GM23248 (cell line): ENCODE results near the gene NPIPA5. TPM values are rescaled to one million over a fixed set of nuclear protein-coding genes. Genes with fewer than 3 reads are reported as not detected.
"Not testable (repeated sequence)": the region's sequence is repeated elsewhere in the genome, so short reads cannot be mapped to it uniquely, and the experiment has no call there.

Experiments used
- DNase-seq: peaks from one replicate; pipeline ENCODE4 v3.0.0-alpha.2; 2015
- H2AFZ ChIP-seq: fragments of 200-600 bp; sonication (generic); 2 replicates; pipeline ENCODE4 v1.6.1; 2016; ENCODE audit warnings: antibody characterized with exemption
- H3F3A ChIP-seq: fragments of 200-600 bp; sonication (generic); 2 replicates; pipeline ENCODE4 v1.6.1; 2016; ENCODE audit warnings: mild to moderate bottlenecking, antibody characterized with exemption, mixed run types; ENCODE audit not compliant: insufficient read depth
- H3K27ac ChIP-seq: fragments of 200-600 bp; sonication (generic); 2 replicates; pipeline ENCODE4 v1.5.1; 2016; ENCODE audit warnings: mild to moderate bottlenecking
- H3K27me3 ChIP-seq: fragments of 200-600 bp; sonication (generic); replicated peaks from 2 replicates; pipeline ENCODE4 v1.6.1; 2016; ENCODE audit warnings: mild to moderate bottlenecking; ENCODE audit not compliant: insufficient read depth
- H3K36me3 ChIP-seq: fragments of 200-600 bp; sonication (generic); 2 replicates; pipeline ENCODE4 v1.6.1; 2016; ENCODE audit warnings: low read depth, mild to moderate bottlenecking
- H3K4me1 ChIP-seq: fragments of 200-600 bp; sonication (generic); 2 replicates; pipeline ENCODE4 v1.6.1; 2016; ENCODE audit warnings: mild to moderate bottlenecking; ENCODE audit not compliant: insufficient read depth
- H3K4me2 ChIP-seq: fragments of 200-600 bp; sonication (generic); one replicate; pipeline ENCODE4 v1.6.1; 2016; ENCODE audit warnings: mild to moderate bottlenecking; ENCODE audit not compliant: unreplicated experiment
- H3K4me3 ChIP-seq: fragments of 200-600 bp; sonication (generic); 2 replicates; pipeline ENCODE4 v1.5.1; 2016; ENCODE audit warnings: mild to moderate bottlenecking
- H3K79me2 ChIP-seq: fragments of 200-600 bp; sonication (generic); 2 replicates; pipeline ENCODE4 v1.6.1; 2016; ENCODE audit warnings: mild to moderate bottlenecking; ENCODE audit not compliant: insufficient read depth
- H3K9ac ChIP-seq: fragments of 200-600 bp; sonication (generic); 2 replicates; pipeline ENCODE4 v1.6.1; 2016; ENCODE audit warnings: mild to moderate bottlenecking
- H3K9me2 ChIP-seq: fragments of 200-600 bp; sonication (generic); 2 replicates; pipeline ENCODE4 v1.6.1; 2016; ENCODE audit warnings: mixed run types, mild to moderate bottlenecking, moderate library complexity; ENCODE audit not compliant: insufficient read depth
- H3K9me3 ChIP-seq: fragments of 200-600 bp; sonication (generic); one replicate; pipeline ENCODE4 v1.6.1; 2017; ENCODE audit warnings: low read depth
- H4K20me1 ChIP-seq: fragments of 200-600 bp; sonication (generic); 2 replicates; pipeline ENCODE4 v1.6.0; 2016; ENCODE audit not compliant: insufficient read depth
- WGBS, 2 experiments: methylation state at CpG; one replicate each; pipeline ENCODE4 v1.1.6; 2015 to 2017; ENCODE audit warnings: low lambda C conversion rate in 2 of 2, low coverage in 1 of 2; ENCODE audit errors: missing lambda C conversion rate in 2 of 2; 5-methylcytosine and 5-hydroxymethylcytosine counted together
- in situ Hi-C: fragments of 300-500 bp; cut with MboI; formaldehyde crosslinking; loops from 2 replicates; pipeline ENCODE4 v1.15.0; 2020
- polyA plus RNA-seq: library from polyadenylated mRNA; unstranded; fragments of >200 nt; fragmentation: Nextera tagmentation; extraction: Ambion mirVana; gene quantifications from 2 replicates; pipeline ENCODE4 v1.2.1, GENCODE V29; 2016
- total RNA-seq: library from RNA; depleted of rRNA; stranded (reverse); fragments of >200 nt; shearing (Covaris generic); gene quantifications from 2 replicates; pipeline ENCODE4 v1.2.3, GENCODE V29; 2014; rRNA removed

The NPIPA5 gene
- total and polyA plus RNA-seq, 2 experiments from 2014 or later = 1.4 TPM; not detected in 1

DNA sequence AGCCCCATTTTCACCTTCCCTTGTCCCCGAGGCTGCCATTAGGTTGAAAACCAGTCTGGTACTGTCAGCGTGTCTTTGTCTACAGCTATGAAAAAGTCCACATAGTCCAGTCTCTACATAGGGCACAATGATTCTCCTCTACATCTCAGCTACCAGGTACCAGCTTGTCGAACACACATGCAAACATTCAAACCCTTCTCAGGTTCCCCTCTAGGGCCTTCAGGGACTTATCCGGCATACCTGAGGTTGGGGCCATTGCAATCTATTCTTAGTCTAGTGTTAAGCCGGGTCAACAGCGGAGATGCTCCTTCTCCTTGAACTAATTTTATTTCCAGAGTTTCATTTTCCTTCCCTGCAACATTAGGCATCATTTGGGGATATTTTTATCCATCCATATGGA, 54.7 kb downstream of the NPIPA5 start:
- H3K27ac ChIP-seq, H4K20me1 ChIP-seq, in situ Hi-C loops, H3K9me3 ChIP-seq, DNase-seq, H3K4me2 ChIP-seq, H3K9ac ChIP-seq, H2AFZ ChIP-seq, H3K27me3 ChIP-seq, H3K4me3 ChIP-seq, H3F3A ChIP-seq, H3K36me3 ChIP-seq, H3K9me2 ChIP-seq, H3K79me2 ChIP-seq, H3K4me1 ChIP-seq: not testable (repeated sequence)
- WGBS, 2 experiments = 67% methylated on average over 2 of the region's 6 CpGs; no CpG with 5 or more reads in 1 of the 2 experiments

DNA sequence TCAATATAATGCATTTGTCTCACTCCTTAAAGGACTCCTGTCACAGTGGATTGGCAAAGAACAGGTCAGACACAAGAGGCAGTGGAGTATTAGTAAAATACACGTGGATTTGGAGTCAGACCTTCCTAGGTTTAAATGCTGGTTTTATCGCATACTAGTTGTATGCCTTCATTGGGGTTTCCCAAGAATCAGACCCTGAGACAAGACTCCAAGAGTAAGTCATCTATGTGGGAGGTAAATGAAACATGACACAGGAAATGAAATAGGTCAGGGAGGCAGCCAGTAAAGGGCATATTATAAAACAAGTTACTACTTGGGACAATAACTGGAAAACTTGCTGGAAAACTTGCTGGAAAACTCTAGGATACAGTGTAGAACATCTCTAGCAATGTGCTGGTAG, 56.9 kb downstream of the NPIPA5 start:
- H3K27me3 ChIP-seq, H3K36me3 ChIP-seq, in situ Hi-C loops, H2AFZ ChIP-seq, H3K4me1 ChIP-seq, H3K9ac ChIP-seq, H3F3A ChIP-seq, H3K4me3 ChIP-seq, H3K4me2 ChIP-seq, H3K79me2 ChIP-seq, H3K9me2 ChIP-seq, DNase-seq, H4K20me1 ChIP-seq, H3K9me3 ChIP-seq, H3K27ac ChIP-seq: not testable (repeated sequence)
- WGBS, 2 experiments = 55 to 56% methylated on average over 2 of the region's 2 CpGs

DNA sequence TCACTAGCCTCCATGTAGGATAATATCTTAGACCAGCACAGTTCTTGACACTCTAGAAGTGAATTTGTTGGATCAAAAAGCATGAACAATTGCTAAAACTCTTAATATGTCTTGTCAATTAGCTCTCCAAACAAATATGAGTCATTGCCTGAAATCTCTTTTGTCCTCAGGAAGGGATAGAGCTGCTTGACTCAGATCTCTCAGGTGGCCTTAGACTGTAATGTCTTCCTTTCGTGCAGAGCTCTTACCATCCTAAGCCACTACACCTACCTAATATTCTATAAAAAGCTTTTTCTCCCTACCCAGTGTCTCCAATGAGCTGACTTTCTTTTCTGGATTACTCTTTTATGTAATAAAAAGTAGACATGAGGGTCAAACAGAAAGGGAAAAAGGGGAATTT, 63.5 kb downstream of the NPIPA5 start:
- H4K20me1 ChIP-seq, H2AFZ ChIP-seq, H3F3A ChIP-seq, H3K79me2 ChIP-seq, in situ Hi-C loops, H3K27ac ChIP-seq, H3K4me2 ChIP-seq, H3K9ac ChIP-seq, H3K4me1 ChIP-seq, H3K9me2 ChIP-seq, H3K36me3 ChIP-seq, H3K4me3 ChIP-seq, H3K27me3 ChIP-seq, H3K9me3 ChIP-seq, DNase-seq: not testable (repeated sequence)
- WGBS, 2 experiments = 55 to 60% methylated on average over 1 of the region's 1 CpG

Other genes starting within 250 kb of the NPIPA5 start
- gene MPV17L, start 17.5 kb upstream of the NPIPA5 start, total RNA-seq = 0.54 and 2.8 TPM in 2 replicates
- gene MPV17L, start 17.5 kb upstream of the NPIPA5 start, polyA plus RNA-seq = 0.91 and 1.4 TPM in 2 replicates
- 62.3 and 94.1 TPM in 2 replicates for gene BMERB1, start 56.3 kb upstream of the NPIPA5 start, total RNA-seq
- gene BMERB1, start 56.3 kb upstream of the NPIPA5 start, polyA plus RNA-seq = 55.2 and 56.3 TPM in 2 replicates